K562 (cell line): ENCODE data around the gene RFX7. TPM values are rescaled to one million over a fixed set of nuclear protein-coding genes. Genes with fewer than 3 reads are reported as not detected.

Source experiments
- ATF1 ChIP-seq, 2 experiments: fragments of 450-650 bp in 1 of 2; IDR thresholded peaks; 2 replicates each; pipeline ENCODE4 v1.6.1; 2016; ENCODE audit warnings: missing compliant biosample characterization in 1 of 2, missing genetic modification characterization in 1 of 2
- CBX8 ChIP-seq: fragments of 200-600 bp; sonication (generic); IDR thresholded peaks from 2 replicates; pipeline ENCODE4 v1.6.1; 2012; ENCODE audit warnings: borderline replicate concordance, mixed run types, low read depth, mild to moderate bottlenecking, moderate library complexity, mixed read lengths, low read length, control low read depth, inconsistent platforms; ENCODE audit not compliant: poor library complexity, severe bottlenecking; ENCODE audit errors: extremely low read depth
- ESRRA ChIP-seq: fragments of 450-650 bp; IDR thresholded peaks from 2 replicates; pipeline ENCODE4 v1.6.1; 2014; ENCODE audit warnings: low read depth, mild to moderate bottlenecking, moderate library complexity, borderline replicate concordance
- ETV5 ChIP-seq: sonication (generic); formaldehyde crosslinking; IDR thresholded peaks from 2 replicates; pipeline ENCODE4 v1.4.0; 2020; ENCODE audit warnings: low read depth, mild to moderate bottlenecking, missing genetic modification reagents
- KAT2B ChIP-seq: IDR thresholded peaks from one replicate; pipeline ENCODE4 v1.6.1; 2012; ENCODE audit warnings: low read depth, mild to moderate bottlenecking, control low read depth, inconsistent platforms, low read length, moderate library complexity
- POU5F1 ChIP-seq: fragments of 150-350 bp; IDR thresholded peaks from 2 replicates; pipeline ENCODE4 v1.6.1; 2014; ENCODE audit warnings: borderline replicate concordance, low read length, low read depth, mild to moderate bottlenecking; ENCODE audit not compliant: partially characterized antibody
- RFX7 ChIP-seq: fragments of 250-450 bp; sonication (Bioruptor Pico); IDR thresholded peaks from 2 replicates; pipeline ENCODE4 v1.5.1; 2021; ENCODE audit warnings: mild to moderate bottlenecking
- STAG1 ChIP-seq: sonication (generic); formaldehyde crosslinking; IDR thresholded peaks from 2 replicates; pipeline ENCODE4 v1.5.0; 2020; ENCODE audit warnings: missing genetic modification reagents, borderline replicate concordance
- ZNF766 ChIP-seq: fragments of 200-800 bp; sonication (Bioruptor generic); conservative IDR thresholded peaks from 2 replicates; pipeline ENCODE4 v1.6.1; 2016; ENCODE audit warnings: missing genetic modification characterization, missing compliant biosample characterization
- polyA plus RNA-seq, 8 experiments: library from polyadenylated mRNA; depleted of rRNA in 4 of 8; stranded (reverse) in 5 of 8; unstranded in 3 of 8; fragments of >200 nt; fragmentation: Nextera tagmentation in 2 of 8; fragmentation: Illumina TruSeq in 1 of 8; extraction: Ambion mirVana in 2 of 8; extraction: Trizol in 1 of 8; gene quantifications; 2 replicates each; pipeline versions ENCODE4 v1.2.1 to v1.2.3, GENCODE V29; 2011 to 2014; ENCODE audit warnings: inconsistent platforms in 1 of 8, missing spikeins in 1 of 8
- total RNA-seq, 7 experiments: library from RNA; depleted of rRNA in 6 of 7; stranded (reverse); fragments of >200 nt in 6 of 7; fragmentation: Illumina TruSeq in 2 of 7; extraction: Trizol in 2 of 7; gene quantifications; 2 replicates each; pipeline versions ENCODE4 v1.2.1 to v1.2.3, GENCODE V29; 2011 to 2021; ENCODE audit warnings: low replicate concordance in 1 of 7
- TF ChIP-seq, protein P1 (sequence below): fragments of 450-650 bp; IDR thresholded peaks from 2 replicates; pipeline ENCODE4 v1.6.1; 2016; ENCODE audit warnings: low read depth
- TF ChIP-seq, protein P2 (sequence below): fragments of 450-650 bp; IDR thresholded peaks from 2 replicates; pipeline ENCODE4 v1.6.1; 2017; ENCODE audit warnings: antibody characterized with exemption
- TF ChIP-seq, protein P3 (sequence below): sonication (generic); formaldehyde crosslinking; IDR thresholded peaks from 2 replicates; pipeline ENCODE4 v1.8.0; 2022; ENCODE audit warnings: mild to moderate bottlenecking, missing genetic modification reagents

RFX7 gene
- total and polyA plus RNA-seq, 9 of the 15 experiments (the other 6 are each of a cell fraction or from before 2014, with no cell fraction given), result 2.4 to 17.9 (median 6.3) TPM

DNA sequence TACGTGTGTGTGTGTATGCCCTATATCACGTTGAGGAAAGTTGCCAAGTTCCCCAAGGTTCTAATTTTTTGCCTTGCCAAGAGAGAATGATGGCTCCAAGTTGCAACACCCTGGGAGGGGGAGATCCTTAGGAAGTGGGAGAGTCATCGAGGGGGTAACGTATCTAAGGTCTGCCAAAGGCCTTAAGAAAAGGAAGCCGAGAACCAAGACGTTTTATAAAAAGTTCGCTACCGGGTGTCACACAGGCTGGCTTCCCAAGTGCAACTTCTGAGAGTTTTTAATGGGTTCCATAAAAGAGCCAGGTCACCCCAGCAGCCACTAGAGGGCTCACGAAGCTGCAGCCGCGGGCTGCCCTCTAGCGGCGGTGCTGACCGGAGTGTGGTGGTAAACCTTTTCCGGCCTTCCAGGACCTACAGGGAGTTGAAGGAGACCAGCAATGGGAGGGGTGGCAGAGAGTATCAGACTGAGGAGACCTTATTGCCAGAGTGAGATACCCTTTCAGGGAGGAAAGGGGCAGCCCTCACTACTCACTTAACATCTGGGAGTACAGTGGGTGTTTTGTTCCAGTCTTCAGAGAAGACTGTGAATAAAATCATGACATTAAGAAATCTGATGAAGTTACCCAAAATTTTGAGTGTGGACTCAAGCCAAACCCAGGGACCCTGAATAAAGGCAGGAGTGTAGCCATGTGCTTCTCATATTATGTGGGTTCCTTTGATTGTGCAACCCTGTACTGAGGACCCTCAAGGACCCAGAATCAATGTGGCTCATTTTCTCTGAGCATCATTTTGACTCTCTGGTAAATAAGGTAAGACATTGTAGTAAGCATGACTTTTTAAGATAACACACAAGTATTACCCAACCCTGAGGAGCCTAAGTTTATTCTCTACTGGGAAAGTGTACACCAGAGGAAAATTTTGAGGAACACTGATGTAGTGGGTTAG is 2.5 kb upstream of the RFX7 start (continued):
- TF ChIP-seq, protein P1, sequence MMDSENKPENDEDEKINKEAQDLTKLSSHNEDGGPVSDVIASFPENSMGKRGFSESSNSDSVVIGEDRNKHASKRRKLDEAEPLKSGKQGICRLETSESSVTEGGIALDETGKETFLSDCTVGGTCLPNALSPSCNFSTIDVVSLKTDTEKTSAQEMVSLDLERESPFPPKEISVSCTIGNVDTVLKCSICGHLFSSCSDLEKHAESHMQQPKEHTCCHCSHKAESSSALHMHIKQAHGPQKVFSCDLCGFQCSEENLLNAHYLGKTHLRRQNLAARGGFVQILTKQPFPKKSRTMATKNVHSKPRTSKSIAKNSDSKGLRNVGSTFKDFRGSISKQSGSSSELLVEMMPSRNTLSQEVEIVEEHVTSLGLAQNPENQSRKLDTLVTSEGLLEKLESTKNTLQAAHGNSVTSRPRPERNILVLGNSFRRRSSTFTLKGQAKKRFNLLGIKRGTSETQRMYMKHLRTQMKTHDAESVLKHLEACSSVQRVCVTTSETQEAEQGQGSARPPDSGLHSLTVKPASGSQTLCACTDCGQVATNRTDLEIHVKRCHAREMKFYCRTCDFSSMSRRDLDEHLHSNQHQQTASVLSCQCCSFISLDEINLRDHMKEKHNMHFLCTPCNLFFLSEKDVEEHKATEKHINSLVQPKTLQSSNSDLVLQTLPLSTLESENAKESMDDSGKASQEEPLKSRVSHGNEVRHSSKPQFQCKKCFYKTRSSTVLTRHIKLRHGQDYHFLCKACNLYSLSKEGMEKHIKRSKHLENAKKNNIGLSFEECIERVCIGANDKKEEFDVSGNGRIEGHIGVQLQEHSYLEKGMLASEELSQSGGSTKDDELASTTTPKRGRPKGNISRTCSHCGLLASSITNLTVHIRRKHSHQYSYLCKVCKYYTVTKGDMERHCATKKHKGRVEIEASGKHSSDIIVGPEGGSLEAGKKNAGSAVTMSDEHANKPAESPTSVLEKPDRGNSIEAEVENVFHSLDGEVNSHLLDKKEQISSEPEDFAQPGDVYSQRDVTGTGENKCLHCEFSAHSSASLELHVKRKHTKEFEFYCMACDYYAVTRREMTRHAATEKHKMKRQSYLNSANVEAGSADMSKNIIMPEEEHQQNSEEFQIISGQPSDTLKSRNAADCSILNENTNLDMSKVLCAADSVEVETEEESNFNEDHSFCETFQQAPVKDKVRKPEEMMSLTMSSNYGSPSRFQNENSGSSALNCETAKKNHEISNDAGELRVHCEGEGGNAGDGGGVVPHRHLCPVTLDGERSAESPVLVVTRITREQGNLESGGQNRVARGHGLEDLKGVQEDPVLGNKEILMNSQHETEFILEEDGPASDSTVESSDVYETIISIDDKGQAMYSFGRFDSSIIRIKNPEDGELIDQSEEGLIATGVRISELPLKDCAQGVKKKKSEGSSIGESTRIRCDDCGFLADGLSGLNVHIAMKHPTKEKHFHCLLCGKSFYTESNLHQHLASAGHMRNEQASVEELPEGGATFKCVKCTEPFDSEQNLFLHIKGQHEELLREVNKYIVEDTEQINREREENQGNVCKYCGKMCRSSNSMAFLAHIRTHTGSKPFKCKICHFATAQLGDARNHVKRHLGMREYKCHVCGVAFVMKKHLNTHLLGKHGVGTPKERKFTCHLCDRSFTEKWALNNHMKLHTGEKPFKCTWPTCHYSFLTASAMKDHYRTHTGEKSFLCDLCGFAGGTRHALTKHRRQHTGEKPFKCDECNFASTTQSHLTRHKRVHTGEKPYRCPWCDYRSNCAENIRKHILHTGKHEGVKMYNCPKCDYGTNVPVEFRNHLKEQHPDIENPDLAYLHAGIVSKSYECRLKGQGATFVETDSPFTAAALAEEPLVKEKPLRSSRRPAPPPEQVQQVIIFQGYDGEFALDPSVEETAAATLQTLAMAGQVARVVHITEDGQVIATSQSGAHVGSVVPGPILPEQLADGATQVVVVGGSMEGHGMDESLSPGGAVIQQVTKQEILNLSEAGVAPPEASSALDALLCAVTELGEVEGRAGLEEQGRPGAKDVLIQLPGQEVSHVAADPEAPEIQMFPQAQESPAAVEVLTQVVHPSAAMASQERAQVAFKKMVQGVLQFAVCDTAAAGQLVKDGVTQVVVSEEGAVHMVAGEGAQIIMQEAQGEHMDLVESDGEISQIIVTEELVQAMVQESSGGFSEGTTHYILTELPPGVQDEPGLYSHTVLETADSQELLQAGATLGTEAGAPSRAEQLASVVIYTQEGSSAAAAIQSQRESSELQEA, result no peak
- TF ChIP-seq, protein P2, sequence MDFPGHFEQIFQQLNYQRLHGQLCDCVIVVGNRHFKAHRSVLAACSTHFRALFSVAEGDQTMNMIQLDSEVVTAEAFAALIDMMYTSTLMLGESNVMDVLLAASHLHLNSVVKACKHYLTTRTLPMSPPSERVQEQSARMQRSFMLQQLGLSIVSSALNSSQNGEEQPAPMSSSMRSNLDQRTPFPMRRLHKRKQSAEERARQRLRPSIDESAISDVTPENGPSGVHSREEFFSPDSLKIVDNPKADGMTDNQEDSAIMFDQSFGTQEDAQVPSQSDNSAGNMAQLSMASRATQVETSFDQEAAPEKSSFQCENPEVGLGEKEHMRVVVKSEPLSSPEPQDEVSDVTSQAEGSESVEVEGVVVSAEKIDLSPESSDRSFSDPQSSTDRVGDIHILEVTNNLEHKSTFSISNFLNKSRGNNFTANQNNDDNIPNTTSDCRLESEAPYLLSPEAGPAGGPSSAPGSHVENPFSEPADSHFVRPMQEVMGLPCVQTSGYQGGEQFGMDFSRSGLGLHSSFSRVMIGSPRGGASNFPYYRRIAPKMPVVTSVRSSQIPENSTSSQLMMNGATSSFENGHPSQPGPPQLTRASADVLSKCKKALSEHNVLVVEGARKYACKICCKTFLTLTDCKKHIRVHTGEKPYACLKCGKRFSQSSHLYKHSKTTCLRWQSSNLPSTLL, result no peak
- TF ChIP-seq STAG1 (CRISPR knock-in tag) (no peak), RFX7 (CRISPR knock-in tag) (no peak), ATF1 (CRISPR knock-in tag; IDR thresholded peaks at IDR 0.05) (no peak), ATF1 (tag; IDR thresholded peaks at IDR 0.05) (peak; percentile 56), KAT2B (peak; percentile 98), CBX8 (no peak), POU5F1 (no peak), ZNF766 (CRISPR knock-in tag) (peak; percentile 83; the same call in 1 of the 2 replicates), ESRRA (peak; percentile 65), ETV5 (no peak)
- TF ChIP-seq, protein P3, sequence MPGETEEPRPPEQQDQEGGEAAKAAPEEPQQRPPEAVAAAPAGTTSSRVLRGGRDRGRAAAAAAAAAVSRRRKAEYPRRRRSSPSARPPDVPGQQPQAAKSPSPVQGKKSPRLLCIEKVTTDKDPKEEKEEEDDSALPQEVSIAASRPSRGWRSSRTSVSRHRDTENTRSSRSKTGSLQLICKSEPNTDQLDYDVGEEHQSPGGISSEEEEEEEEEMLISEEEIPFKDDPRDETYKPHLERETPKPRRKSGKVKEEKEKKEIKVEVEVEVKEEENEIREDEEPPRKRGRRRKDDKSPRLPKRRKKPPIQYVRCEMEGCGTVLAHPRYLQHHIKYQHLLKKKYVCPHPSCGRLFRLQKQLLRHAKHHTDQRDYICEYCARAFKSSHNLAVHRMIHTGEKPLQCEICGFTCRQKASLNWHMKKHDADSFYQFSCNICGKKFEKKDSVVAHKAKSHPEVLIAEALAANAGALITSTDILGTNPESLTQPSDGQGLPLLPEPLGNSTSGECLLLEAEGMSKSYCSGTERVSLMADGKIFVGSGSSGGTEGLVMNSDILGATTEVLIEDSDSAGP, result no peak
